ENCODE results near the gene BRMS1. TPM values are rescaled to one million over a fixed set of nuclear protein-coding genes. Genes with fewer than 3 reads are reported as not detected.

The BRMS1 gene
- total RNA-seq, 1 donor from 2014 or later = 28.2 TPM

Small RNAs within 50 kb of the gene (small RNA-seq; reads per million reads assigned to genes)
- gene RF00017 (not detected), gene RNU1-84P (0.12 reads per million)

Other genes starting within 250 kb of the BRMS1 start
- gene KLC2, start 87.4 kb downstream of the BRMS1 start, total RNA-seq = 9.9 TPM
- gene RAB1B, start 76.5 kb downstream of the BRMS1 start, total RNA-seq = 33.9 TPM
- not detected for gene CNIH2, start 66.9 kb downstream of the BRMS1 start, total RNA-seq
- gene YIF1A, start 56.0 kb downstream of the BRMS1 start, total RNA-seq = 57.4 TPM
- not detected for gene TMEM151A, start 53.2 kb downstream of the BRMS1 start, total RNA-seq
- 19.3 TPM for gene CD248, start 28.1 kb downstream of the BRMS1 start, total RNA-seq
- 5.7 TPM for gene RIN1, start 8.7 kb downstream of the BRMS1 start, total RNA-seq
- gene B4GAT1, start 2.5 kb upstream of the BRMS1 start, total RNA-seq = 24.5 TPM
- 4.2 TPM for gene SLC29A2, start 26.7 kb upstream of the BRMS1 start, total RNA-seq
- under 0.01 TPM for gene NPAS4, start 75.9 kb upstream of the BRMS1 start, total RNA-seq
- gene MRPL11, start 93.7 kb upstream of the BRMS1 start, total RNA-seq = 27.1 TPM
- gene PELI3, start 121.8 kb upstream of the BRMS1 start, total RNA-seq = 9.4 TPM
- gene DPP3, start 135.3 kb upstream of the BRMS1 start, total RNA-seq = 26.1 TPM
- 14.6 TPM for gene BBS1, start 165.5 kb upstream of the BRMS1 start, total RNA-seq
- 3.7 TPM for gene ZDHHC24, start 200.9 kb upstream of the BRMS1 start, total RNA-seq
- gene ACTN3, start 201.8 kb upstream of the BRMS1 start, total RNA-seq = 156 TPM
- gene CTSF, start 223.5 kb upstream of the BRMS1 start, total RNA-seq = 27.1 TPM
- not detected for gene CCDC87, start 248.0 kb upstream of the BRMS1 start, total RNA-seq
- gene CCS, start 248.1 kb upstream of the BRMS1 start, total RNA-seq = 27.7 TPM

All from skeletal muscle tissue (tissue), 2 donors.